ENCODE data around the gene ARL6IP4. TPM values are rescaled to one million over a fixed set of nuclear protein-coding genes. Genes with fewer than 3 reads are reported as not detected.
"Not testable (repeated sequence)": the region's sequence is repeated elsewhere in the genome, so short reads cannot be mapped to it uniquely, and the experiment has no call there.

The ARL6IP4 gene
- total RNA-seq, result 100 to 1,000 TPM; 117 to 160 (median 135) TPM

- in situ Hi-C loops (cut with MboI; ENCODE audit: low pct_unique_long_range_greater_than_20kb in 2 of 9, low sequenced_read_pairs in 9 of 9, unreplicated experiment in 9 of 9), result no loop called here
- WGBS, 10 experiments, result 0% methylated on average over 3 to 12 of the region's 96 CpGs; no CpG with 5 or more reads in 7 of the 10 experiments
- Histone ChIP-seq H3K4me3 (peak within 1 kb of the TSS; percentile 73 to 99 (median 98)), H3K27ac (peak within 1 kb of the TSS; percentile 72 to 81), H3K4me1 (replicated peaks in 1 of 2) (peaks cover 42 to 43% of the 10 kb centered on the region in 2 donors)
- ATAC-seq (replicated peaks in 6 of 8), result peak; percentile 64 to 86 (median 74)
These were observed at the start of gene ARL6IP4 for GRCh38 chr12:122980183-122981035. ARL6IP4 (plus strand) TSS chr12:122980681; CDS start chr12:122981140, 459 bp downstream.

GRCh38 chr12:122932207-122932606 lies 48.3 kb upstream of the ARL6IP4 start:
- Histone ChIP-seq H3K4me1 (replicated peaks in 1 of 2) (peaks cover 0 to 5% of the 10 kb centered on the region in 2 donors), H3K4me3 (no peak overlapping the region), H3K27ac (no peak overlapping the region)
- in situ Hi-C loops (cut with MboI; ENCODE audit: low pct_unique_long_range_greater_than_20kb in 2 of 9, low sequenced_read_pairs in 9 of 9, unreplicated experiment in 9 of 9), result no loop called here
- peak in 3 of 8 experiments; percentile 28 to 88 (median 83) for ATAC-seq (replicated peaks in 6 of 8)
- WGBS, 10 experiments, result 80 to 100% methylated on average over 1 to 2 of the region's 8 CpGs; no CpG with 5 or more reads in 8 of the 10 experiments

- WGBS, 10 experiments, result 0 to 100% (median 33%) methylated on average over 1 to 3 of the region's 3 CpGs; no CpG with 5 or more reads in 1 of the 10 experiments
- in situ Hi-C loops (cut with MboI; ENCODE audit: low pct_unique_long_range_greater_than_20kb in 2 of 9, low sequenced_read_pairs in 9 of 9, unreplicated experiment in 9 of 9), result no loop called here
- H3K4me3 ChIP-seq, result no peak overlapping the region
- H3K27ac ChIP-seq, result no peak overlapping the region
- ATAC-seq (replicated peaks in 6 of 8), result no peak
- H3K4me1 ChIP-seq (replicated peaks in 1 of 2), result no peaks in the 10 kb centered on the region
These were observed 45.8 kb upstream of the ARL6IP4 start for GRCh38 chr12:122934722-122935121.

- ATAC-seq (replicated peaks in 6 of 8), result peak in 1 of 8 experiments; percentile 40
- 60 to 100% (median 67%) methylated on average over 1 to 5 of the region's 8 CpGs; no CpG with 5 or more reads in 5 of the 10 experiments for WGBS, 10 experiments
- Histone ChIP-seq H3K4me3 (no peak overlapping the region), H3K4me1 (replicated peaks in 1 of 2) (no peaks in the 10 kb centered on the region), H3K27ac (no peak overlapping the region)
- in situ Hi-C loops (cut with MboI; ENCODE audit: low pct_unique_long_range_greater_than_20kb in 2 of 9, low sequenced_read_pairs in 9 of 9, unreplicated experiment in 9 of 9), result no loop called here
These were observed 45.2 kb upstream of the ARL6IP4 start for GRCh38 chr12:122935318-122935717.

- Histone ChIP-seq H3K27ac (no peak overlapping the region), H3K4me1 (replicated peaks in 1 of 2) (no peaks in the 10 kb centered on the region), H3K4me3 (no peak overlapping the region)
- WGBS, 10 experiments, result 20 to 91% (median 83%) methylated on average over 1 to 3 of the region's 3 CpGs; no CpG with 5 or more reads in 1 of the 10 experiments
- in situ Hi-C loops (cut with MboI; ENCODE audit: low pct_unique_long_range_greater_than_20kb in 2 of 9, low sequenced_read_pairs in 9 of 9, unreplicated experiment in 9 of 9), result no loop called here
- ATAC-seq (replicated peaks in 6 of 8), result no peak
These were observed 42.8 kb upstream of the ARL6IP4 start for GRCh38 chr12:122937622-122938091.

GRCh38 chr12:122939125-122939524 lies 41.4 kb upstream of the ARL6IP4 start:
- ATAC-seq (replicated peaks in 6 of 8), result peak in 3 of 8 experiments; percentile 37 to 59 (median 45)
- Histone ChIP-seq H3K27ac (no peak overlapping the region), H3K4me3 (no peak overlapping the region), H3K4me1 (replicated peaks in 1 of 2) (no peaks in the 10 kb centered on the region)
- WGBS, 10 experiments, result 20 to 92% (median 58%) methylated on average over 2 to 4 of the region's 4 CpGs; no CpG with 5 or more reads in 3 of the 10 experiments
- in situ Hi-C loops (cut with MboI; ENCODE audit: low pct_unique_long_range_greater_than_20kb in 2 of 9, low sequenced_read_pairs in 9 of 9, unreplicated experiment in 9 of 9), result no loop called here

- ATAC-seq (replicated peaks in 6 of 8), result peak in 2 of 8 experiments; percentile 27 to 32
- H3K4me1 ChIP-seq (replicated peaks in 1 of 2); H3K4me3 ChIP-seq; H3K27ac ChIP-seq; in situ Hi-C loops (cut with MboI; ENCODE audit: low pct_unique_long_range_greater_than_20kb in 2 of 9, low sequenced_read_pairs in 9 of 9, unreplicated experiment in 9 of 9): not testable (repeated sequence)
- WGBS, 10 experiments, result 31 to 93% (median 62%) methylated on average over 1 to 4 of the region's 5 CpGs; no CpG with 5 or more reads in 2 of the 10 experiments
These were observed 39.1 kb upstream of the ARL6IP4 start for GRCh38 chr12:122941351-122941750.

GRCh38 chr12:122942637-122943036 lies 37.8 kb upstream of the ARL6IP4 start:
- 80 to 100% (median 96%) methylated on average over 1 to 2 of the region's 2 CpGs; no CpG with 5 or more reads in 6 of the 10 experiments for WGBS, 10 experiments
- Histone ChIP-seq H3K4me3 (no peak overlapping the region), H3K4me1 (replicated peaks in 1 of 2) (no peaks in the 10 kb centered on the region), H3K27ac (no peak overlapping the region)
- ATAC-seq (replicated peaks in 6 of 8), result no peak
- in situ Hi-C loops (cut with MboI; ENCODE audit: low pct_unique_long_range_greater_than_20kb in 2 of 9, low sequenced_read_pairs in 9 of 9, unreplicated experiment in 9 of 9), result no loop called here

- Histone ChIP-seq H3K4me3 (no peak overlapping the region), H3K27ac (no peak overlapping the region), H3K4me1 (replicated peaks in 1 of 2) (no peaks in the 10 kb centered on the region)
- in situ Hi-C loops (cut with MboI; ENCODE audit: low pct_unique_long_range_greater_than_20kb in 2 of 9, low sequenced_read_pairs in 9 of 9, unreplicated experiment in 9 of 9), result no loop called here
- WGBS, 10 experiments, result 78 to 100% (median 89%) methylated on average over 2 to 11 of the region's 13 CpGs; no CpG with 5 or more reads in 2 of the 10 experiments
- no peak for ATAC-seq (replicated peaks in 6 of 8)
These were observed 37.3 kb upstream of the ARL6IP4 start for GRCh38 chr12:122943196-122943595.

GRCh38 chr12:122944605-122945592 lies 35.6 kb upstream of the ARL6IP4 start:
- Histone ChIP-seq H3K4me3 (no peak overlapping the region), H3K4me1 (replicated peaks in 1 of 2) (no peaks in the 10 kb centered on the region), H3K27ac (no peak overlapping the region)
- in situ Hi-C loops (cut with MboI; ENCODE audit: low pct_unique_long_range_greater_than_20kb in 2 of 9, low sequenced_read_pairs in 9 of 9, unreplicated experiment in 9 of 9), result no loop called here
- peak in 4 of 8 experiments; percentile 15 to 49 (median 20) for ATAC-seq (replicated peaks in 6 of 8)
- WGBS, 10 experiments, result 54 to 100% (median 80%) methylated on average over 1 to 5 of the region's 14 CpGs; no CpG with 5 or more reads in 3 of the 10 experiments

- Histone ChIP-seq H3K4me3 (no peak overlapping the region), H3K27ac (no peak overlapping the region), H3K4me1 (replicated peaks in 1 of 2) (no peaks in the 10 kb centered on the region)
- in situ Hi-C loops (cut with MboI; ENCODE audit: low pct_unique_long_range_greater_than_20kb in 2 of 9, low sequenced_read_pairs in 9 of 9, unreplicated experiment in 9 of 9), result no loop called here
- WGBS, 10 experiments, result 0 to 100% (median 45%) methylated on average over 1 to 5 of the region's 10 CpGs; no CpG with 5 or more reads in 6 of the 10 experiments
- peak; percentile 92 to 97 (median 96) for ATAC-seq (replicated peaks in 6 of 8)
These were observed 33.7 kb upstream of the ARL6IP4 start for GRCh38 chr12:122946690-122947341.

GRCh38 chr12:122947352-122947792 lies 33.1 kb upstream of the ARL6IP4 start:
- WGBS, 10 experiments, result 20 to 93% (median 80%) methylated on average over 1 to 9 of the region's 15 CpGs; no CpG with 5 or more reads in 7 of the 10 experiments
- Histone ChIP-seq H3K27ac (no peak overlapping the region), H3K4me3 (no peak overlapping the region), H3K4me1 (replicated peaks in 1 of 2) (no peaks in the 10 kb centered on the region)
- peak in 2 of 8 experiments; percentile 1 to 2 for ATAC-seq (replicated peaks in 6 of 8)
- in situ Hi-C loops (cut with MboI; ENCODE audit: low pct_unique_long_range_greater_than_20kb in 2 of 9, low sequenced_read_pairs in 9 of 9, unreplicated experiment in 9 of 9), result no loop called here
